ENCODE data around the gene UBR2.

UBR2 gene

DNA sequence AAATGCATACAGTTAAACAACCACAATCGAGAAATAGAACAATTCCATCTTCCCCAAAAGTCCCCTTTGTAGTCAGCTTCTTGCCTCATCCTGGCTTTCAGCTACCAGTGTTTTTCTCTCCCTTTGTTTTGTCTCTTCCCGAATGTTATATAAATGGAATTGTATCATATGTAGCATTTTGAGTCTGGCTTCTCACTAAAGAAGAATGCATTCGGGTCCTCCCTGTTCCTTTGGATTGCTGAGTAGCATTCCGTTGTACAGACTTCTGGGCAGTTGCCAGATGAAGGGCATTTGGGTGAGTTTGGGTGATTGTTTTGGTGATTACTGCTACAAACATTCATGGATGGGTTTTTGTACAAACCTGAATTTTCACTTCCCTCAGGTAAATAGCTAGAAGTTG, 130.8 kb downstream of the UBR2 start:
- DNase-seq = no peak

DNA sequence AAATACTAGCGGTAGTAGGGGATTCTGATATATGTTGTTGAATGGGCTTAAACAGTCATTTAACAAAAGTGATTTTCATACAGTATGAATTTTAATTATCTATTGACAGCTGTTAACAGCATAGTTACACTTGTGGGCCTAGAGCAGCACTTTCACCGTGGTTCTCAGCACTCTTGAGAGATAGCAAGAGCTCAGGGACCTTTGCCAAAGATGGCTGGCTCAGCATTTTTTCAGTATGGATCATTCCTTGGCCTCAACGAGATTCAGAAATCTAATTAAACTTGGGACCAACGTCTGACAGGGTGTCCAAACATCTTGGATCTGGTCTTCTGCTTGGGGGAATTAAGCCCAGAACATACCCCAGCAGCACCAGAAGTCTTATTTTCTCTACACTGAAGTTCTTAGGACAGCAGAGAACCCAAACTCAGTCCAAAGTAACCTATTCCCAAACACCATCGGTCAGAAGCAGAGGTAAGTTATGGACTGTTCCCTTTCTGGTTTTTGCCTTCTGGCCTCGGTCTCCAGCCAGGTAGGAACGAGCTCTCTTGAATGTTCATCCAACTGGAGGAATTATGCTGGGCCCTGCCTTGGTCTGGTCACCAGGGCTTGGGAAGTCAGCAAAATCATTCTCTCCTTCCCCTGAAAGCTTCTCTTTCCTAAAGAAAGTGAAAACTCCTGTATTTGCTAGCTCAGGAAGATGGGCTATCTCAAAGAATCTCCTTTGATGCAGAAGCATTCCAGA, 132.9 kb downstream of the UBR2 start:
- no peak for DNase-seq

DNA sequence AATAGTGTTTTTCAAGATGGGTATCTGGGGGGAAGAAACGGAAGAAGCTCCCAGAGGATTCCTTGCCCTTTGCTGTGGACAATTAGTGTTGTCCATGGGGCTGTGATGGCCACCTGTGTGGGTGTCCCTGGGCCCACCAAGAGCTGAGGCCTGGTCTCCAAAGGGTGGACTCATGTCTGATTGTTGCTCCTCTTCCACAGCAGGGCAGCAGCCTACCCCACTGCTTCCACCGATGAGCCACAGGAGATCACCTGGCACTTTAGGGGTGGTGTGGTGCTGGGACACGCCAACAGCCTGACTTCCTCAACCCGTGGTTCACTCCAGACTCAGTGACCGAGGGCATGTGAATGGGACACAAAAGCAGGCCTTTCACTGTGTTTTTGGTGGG, 133.4 kb downstream of the UBR2 start:
- DNase-seq = no peak

DNA sequence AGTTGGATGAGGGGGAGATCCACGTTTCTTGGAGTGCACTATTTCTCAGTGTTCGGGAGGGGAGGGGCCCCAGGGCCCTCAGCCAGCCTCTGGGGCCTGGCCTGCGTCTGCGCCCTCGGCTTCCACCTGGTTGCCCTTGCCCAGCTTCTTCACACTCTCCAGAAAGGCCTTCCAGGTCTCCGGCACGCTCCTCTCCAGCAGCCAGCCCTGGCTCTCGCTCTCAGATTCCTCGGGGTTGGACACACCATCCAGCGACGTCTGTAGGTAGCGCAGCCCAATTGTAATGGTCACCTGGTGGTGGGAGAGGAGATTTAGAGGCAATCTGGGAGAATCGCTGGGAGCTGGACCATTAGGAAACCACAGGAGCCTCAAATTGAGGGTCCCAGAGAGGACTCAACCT, 134.4 kb downstream of the UBR2 start:
- DNase-seq = no peak

DNA sequence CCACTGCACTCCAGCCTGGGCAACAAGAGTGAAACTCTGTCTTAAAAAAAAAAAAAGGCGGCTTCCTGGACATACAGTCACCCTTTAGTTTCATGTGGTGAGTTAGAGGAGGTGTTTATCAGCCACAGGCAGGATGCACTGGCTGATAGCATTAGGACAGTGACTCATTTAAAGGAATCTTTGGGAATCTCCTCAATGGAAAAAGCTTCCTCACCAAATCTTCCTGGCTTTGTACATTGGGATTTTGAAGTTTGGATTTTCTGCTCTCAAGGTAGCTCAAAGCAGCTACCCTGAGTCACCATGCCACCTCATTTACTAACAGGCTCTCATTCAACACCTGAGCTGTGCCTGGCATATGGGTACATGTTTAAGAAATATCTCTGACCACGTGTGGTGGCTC, 138.4 kb downstream of the UBR2 start:
- peak; percentile 80 for DNase-seq

DNA sequence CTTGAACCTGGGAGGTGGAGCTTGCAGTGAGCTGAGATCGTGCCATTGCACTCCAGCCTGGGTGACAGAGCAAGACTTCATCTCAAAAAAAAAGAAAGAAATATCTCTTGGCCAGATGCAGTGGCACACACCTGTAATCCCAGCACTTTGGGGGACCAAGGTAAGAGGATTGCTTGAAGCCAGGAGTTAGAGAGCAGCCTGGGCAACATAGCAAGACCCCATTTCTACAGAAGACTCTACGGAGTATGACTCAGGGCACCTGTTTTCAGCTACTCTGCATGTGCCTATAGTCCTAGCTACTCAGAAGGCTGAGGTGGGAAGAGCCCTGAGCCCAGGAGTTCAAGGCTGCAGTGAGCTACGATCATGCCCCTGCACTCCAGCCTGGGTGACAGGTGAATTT, 139.0 kb downstream of the UBR2 start:
- DNase-seq = peak; percentile 19

DNA sequence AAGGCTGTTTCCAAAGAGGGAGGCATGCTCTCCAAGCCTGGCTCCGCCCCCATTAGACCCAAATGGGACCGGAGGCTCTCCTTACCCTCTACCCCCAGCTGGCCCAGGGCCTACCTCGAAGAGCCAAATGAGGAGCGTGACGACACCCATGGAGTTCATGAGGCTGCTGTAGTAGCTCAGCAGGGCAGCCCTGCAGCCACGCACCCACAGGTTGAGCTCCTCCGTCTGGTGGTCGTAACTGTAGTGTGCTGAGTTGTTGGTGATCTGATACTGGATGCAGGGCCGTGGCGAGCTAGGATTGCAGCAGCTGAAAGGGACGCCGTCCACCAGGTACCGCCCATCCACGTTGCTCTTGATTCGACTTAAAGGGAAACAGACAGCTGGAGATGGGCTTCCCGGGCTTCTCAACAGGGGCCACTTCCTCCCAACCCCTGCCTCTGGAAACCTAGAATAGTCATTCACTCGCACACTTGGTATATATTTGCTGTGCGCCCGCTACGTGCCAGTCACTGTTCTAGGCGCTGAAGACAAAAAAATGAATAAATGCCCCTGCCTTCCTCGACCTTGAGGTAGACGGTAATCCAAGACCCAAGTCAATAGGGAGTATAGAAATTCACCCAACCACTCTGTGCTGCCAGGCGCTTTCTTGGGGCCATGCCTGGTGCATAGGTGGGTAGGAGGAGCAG, 140.6 kb downstream of the UBR2 start:
- no peak for DNase-seq

DNA sequence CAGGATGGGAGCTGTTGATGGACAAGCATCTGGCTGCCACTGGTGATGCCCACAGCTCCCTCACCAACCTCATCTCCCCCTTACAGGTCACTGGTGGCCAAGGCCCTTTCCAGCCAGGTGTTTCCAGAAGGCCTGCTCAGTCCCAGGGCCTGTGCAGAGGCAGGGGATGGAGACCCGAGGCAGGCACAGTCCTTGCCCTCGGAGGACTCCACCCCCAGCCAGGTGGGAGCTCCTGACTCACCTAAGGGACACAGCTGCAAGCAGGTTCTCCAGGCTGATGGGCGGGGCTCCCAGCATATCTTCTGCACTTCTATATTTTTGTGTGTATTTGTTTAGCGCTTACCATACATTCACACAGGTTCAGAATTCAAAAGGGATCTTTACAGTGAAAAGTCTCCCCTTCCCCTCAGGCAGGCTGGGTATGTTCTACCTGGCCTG, 141.1 kb downstream of the UBR2 start:
- DNase-seq = no peak

DNA sequence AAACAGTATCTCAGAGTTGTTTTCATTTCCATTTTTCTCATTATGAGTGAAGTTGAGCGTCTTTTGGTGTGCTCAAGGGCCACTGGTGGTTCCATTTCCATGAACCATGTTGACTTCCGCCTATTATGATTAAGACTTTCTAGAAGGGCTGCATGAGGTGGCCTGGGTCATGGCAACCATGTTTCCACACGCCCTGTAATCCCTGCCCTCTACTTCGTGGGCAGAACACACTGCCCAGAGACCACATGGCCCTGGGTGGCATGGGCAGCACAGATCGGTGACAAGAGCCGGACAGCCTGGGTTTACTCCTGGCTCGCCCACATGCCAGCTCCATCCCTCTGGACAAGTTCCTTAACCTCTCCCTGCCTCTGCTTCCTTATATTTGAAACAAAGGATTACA, 143.8 kb downstream of the UBR2 start:
- no peak for DNase-seq

DNA sequence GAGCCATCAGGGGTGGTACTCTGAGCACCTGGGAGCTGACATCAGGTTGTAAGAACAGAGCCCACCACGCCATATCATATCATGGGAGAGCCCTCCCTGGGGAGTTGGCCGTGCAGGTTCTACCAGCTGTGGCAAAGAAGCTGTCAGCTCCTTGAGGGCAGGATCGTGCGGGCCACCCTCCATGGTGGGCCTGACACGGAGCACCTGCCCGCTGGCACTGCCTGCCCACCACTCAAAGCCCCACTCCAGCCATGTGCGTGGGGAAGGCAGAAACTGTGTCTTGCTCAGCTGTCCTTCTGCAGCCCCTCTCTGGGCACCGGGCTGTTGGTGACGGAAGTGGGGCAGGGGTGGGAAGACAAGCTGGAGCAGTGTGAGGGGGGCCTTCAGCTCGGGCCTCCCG, 144.3 kb downstream of the UBR2 start:
- no peak for DNase-seq

DNA sequence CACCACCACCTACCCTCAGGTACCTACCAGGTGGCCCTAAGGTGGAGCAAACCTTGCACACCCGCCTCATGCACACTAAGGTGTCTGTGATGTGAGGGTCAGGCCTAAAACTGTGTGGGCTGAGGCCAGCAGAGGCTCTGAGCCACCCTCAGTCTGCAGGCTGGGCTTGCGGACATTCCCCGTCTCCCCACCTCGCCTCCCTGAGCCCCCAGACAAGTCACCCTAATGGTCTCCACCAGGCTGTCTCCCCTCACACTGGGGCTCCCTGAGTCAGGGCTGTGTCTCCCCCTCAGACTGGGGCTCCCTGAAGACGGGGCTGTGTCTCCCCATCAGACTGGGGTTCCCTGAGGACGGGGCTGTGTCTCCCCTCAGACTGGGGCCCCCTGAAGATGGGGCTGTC, 146.0 kb downstream of the UBR2 start:
- no peak for DNase-seq

DNA sequence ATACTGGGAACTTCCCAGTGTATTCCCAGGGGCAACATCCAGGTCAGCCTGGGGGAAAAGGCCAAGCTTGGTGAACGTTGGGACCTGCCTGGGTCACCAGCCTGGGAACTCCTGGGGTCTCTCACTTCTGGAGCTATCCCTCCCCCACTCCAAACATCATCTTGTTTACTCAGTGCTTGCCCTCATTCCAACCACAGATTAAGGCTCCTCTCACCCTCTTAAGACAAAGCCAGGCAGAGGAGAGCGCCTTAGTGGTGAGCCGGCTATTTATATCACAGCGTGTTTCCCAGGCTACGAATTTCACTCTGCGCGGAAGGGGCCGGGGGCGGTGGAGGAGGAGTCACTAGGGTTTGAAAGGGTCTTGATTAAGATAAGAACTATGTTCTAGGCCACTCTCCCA, 146.5 kb downstream of the UBR2 start:
- peak; percentile 69 for DNase-seq

DNA sequence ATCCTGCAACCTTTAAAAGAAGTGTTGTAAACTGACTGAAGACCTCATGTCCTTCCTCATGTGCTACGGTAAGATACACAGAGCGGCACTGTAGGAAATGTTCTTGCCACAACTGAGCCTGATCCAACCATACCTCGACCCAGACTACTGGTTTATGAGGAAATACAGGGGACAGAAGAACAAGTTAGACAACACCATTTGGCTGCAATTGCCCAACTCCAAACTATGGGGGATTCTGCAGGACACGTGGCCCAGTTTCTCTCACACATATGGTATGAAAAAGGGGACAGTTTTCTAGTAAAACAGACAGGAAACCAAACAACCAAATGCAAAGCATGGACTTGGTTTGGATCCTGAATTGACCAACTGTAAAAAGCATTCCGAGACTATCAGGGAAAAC, 148.1 kb downstream of the UBR2 start:
- DNase-seq = no peak

DNA sequence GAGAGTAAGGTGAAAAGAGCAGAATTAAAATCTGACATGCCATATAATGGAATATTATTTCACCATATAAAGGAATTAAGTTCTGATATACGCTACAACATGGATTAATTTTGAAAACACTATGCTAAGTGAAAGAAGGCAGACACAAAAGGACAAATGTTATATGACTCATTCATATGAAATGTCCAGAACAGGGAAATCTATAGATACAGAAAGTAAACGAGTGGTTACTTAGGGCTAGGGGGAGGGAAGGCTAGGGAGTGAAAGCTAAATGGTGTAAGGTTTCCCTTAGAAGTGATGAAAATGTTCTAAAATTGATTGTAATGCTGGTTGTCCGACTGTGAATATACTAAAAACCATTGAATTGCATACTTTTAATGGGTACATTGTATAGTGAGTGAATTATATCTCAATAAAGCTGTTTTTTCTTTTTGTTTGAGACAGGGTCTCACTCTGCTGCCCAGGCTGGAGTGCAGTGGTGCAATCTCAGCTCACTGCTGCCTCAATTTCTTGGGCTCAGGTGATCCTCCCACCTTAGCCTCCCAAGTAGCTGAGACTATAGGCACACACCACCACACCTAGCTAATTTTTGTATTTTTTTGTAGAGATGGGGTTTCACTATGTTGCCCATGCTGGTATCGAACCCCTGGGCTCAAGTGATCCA, 150.4 kb downstream of the UBR2 start:
- no peak for DNase-seq

DNA sequence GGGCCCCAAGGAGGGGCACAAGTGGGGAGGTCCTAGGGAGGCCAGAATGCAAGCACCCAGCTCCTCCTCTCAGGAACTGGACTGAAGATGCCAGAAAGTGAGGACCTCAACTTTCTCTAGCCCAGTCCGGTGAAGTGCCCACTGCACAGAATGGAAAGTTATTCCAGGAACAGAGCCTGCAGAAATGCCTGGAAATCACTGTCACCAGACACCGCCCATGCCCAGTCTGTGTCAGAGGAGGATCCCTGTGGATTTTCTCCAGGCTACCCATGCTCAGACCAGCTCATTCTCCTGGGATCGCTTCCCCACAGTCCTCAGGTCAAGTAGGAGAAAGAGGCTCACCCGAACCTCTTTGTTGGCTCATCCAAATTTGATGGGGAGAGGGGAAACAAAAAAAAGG, 152.0 kb downstream of the UBR2 start:
- no peak for DNase-seq

DNA sequence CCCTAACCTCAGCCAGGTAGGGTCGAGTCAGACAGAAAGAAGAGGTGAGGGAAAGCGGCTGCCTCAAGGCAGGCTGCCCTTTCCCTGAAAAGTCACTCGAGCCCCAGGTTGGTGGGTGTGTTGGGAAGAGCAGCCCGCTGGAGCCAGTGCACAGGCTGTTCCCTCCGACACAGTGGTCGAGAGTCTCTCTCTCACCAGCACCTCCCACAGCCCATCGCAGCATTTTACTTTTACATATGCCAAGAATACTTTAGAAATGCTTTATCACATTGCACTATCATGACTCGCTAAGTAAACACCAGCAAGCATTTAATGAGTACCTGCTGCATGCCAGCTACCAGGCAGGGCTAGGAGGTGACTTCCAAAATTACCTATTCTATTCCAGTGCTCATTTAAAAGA, 156.9 kb downstream of the UBR2 start:
- DNase-seq = no peak

DNA sequence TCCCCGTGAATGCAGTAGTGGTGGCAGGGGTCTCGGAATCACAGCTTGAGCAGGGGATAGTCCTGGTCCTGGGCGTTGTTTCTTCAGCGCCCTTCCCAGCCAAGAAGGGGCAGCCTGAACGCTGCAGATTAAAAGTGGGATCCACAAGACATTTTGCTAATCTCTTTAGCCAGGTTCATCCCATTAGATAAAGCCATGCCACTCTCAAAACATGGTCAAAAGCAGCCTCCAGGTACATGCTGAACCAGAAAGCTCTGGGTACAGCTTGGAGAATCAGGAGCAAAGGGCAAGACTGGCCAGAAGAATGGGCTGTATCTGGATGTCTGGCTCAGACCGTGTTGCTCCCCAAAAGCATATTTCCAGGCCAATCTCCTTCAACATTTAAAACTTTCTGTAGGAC, 158.7 kb downstream of the UBR2 start, which contains the start of gene PRPH2:
PRPH2 (minus strand) TSS at position 101 of the 400 bp plus-strand sequence. CDS start 263 bp downstream, outside the sequence.
- no peak for DNase-seq

DNA sequence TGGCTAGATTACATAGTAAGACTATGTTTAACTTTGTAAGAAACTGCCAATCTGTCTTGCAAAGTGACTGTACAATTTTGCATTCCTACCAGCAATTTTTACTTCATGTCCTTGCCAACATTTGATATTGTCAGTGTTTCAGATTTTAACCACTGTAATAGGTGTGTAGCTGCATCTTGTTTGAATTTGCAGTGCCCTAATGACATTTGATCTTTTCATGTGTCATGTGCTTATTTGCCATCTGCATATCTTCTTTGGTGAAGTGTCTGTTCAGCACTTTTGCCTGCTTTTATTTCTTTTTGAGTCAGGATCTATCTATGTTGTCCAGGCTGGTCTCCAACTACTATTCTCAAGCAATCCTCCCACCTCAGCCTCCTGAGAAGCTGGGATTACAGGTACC, 161.0 kb downstream of the UBR2 start:
- no peak for DNase-seq

DNA sequence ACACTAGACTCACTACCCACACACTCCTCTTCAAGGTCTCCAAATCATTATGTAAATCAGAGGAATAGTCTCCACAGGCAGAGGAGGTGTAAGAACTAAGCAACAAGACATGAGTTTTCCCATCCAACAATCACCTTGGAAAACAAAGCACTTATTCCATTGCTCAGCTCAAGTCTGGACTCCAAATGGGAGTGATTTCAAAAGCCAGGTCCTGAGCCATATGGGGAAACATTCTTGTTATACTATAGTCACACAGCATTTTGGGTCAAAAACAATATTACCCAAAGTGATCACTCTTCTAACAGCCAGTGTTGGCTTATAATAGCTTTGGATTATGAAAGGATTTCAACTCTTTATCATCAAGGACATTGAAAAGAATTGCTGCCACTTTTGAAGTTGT, 162.2 kb downstream of the UBR2 start:
- no peak for DNase-seq

DNA sequence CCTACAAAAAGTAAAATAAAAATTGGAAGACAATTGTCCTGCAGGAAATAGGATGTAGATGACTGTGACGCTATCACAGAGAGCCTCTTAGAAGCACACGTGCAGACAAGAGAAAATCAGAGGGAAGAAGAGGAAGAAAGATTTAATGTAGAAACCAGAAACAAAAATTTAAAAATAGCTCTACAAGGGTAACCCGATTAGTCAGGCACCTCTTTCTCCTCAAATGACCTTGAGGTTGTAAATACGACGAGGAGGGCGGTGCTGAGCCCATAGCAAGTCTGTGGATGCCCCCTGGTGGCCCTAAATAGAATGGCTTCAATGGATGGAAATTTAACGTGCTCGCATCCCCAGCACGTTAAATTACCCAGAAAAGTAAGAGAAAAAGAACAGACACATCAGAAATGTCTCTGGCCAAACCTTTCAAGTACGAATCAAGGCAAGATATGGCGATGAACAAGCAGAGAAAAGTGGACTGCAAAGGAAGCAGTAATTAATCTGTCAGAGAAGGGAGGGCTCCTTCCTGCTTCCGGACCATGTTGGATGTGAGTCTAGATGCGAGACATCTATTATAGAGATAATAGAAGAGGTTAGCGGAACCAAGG, 162.8 kb downstream of the UBR2 start:
- DNase-seq = peak; percentile 74

DNA sequence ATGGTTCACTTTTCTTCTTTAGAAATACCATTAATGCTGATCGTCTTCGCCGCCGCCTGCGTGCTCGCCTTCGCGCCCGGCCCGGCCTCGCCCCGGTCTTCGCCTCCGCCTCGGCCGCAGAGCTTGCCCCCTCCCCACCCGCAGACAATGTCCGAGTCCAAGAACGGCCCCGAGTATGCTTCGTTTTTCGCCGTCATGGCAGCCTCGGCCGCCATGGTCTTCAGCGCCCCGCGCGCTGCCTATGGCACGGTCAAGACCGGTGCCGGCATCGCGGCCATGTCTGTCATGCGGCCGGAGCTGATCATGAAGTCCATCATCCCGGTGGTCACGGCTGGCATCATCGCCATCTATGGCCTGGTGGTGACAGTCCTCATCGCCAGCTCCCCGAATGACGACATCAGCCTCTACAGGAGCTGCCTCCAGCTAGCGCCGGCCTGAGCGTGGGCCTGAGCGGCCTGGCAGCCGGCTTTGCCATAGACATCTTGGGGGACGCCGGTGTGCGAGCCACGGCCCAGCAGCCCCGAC, 163.3 kb downstream of the UBR2 start:
- DNase-seq = no peak

DNA sequence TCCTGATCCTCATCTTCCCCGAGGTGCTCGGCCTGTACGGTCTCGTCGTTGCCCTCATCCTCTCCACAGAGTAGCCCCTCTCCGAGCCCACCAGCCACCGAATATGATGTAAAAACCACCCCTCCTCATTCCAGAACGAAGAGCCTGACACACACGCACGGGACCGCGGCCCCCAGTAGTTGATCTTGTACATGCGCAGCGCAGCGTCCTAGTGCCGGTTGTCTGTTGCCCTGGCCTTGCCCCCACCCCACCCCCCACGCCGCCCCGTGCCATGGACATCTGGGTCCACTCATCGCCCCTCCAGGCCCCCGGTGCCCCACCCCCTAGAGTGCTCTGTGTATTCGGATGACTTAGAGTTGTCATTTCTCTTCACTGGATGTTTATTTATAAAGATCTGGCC, 163.8 kb downstream of the UBR2 start:
- DNase-seq = no peak

DNA sequence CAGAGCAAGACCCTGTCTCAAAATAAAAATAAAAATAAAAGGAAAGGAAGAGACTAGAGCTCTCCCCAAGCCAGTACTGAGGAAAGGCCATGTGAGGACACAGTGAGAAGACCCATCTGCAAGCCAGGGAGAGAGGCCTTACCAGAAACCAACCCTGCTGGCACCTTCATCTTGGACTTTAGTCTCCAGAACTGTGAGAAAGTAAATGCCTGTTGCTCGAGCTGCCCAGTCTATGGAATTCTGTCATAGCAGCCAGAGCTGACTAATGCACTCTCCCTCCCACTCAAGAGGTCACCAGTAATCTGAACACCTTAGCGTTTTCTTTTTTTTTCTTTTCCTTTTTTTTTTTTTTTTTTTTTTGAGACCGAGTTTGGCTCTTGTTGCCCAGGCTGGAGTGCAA, 165.9 kb downstream of the UBR2 start:
- DNase-seq = no peak

Data from islet precursor cell (in vitro differentiated cells).